Measurements from ENCODE around the gene SLC25A10. TPM values are rescaled to one million over a fixed set of nuclear protein-coding genes. Genes with fewer than 3 reads are reported as not detected.

SLC25A10 gene
- total RNA-seq: 6.1 and 6.4 TPM in 2 replicates

GRCh38 chr17:81711814-81712467, at the start of gene SLC25A10:
SLC25A10 (plus strand) TSS chr17:81712284; CDS start chr17:81712427, 143 bp downstream.
- intact Hi-C loops (cut with micrococcal nuclease): loop anchor here (1.0 to 5.0 kb wide), 3 partner anchors 9 to 560 kb away; partner anchors contain the start of genes CSNK1D, MRPL12 and P4HB
- no peaks in the 10 kb centered on the region for H3K27me3 Mint-ChIP-seq
- peaks cover 17% of the 10 kb centered on the region for H3K4me1 Mint-ChIP-seq
- H3K9me3 Mint-ChIP-seq: no peaks in the 10 kb centered on the region
- peaks cover 4% of the 10 kb centered on the region for H3K36me3 Mint-ChIP-seq (ENCODE audit: low read depth)
- peak within 1 kb of the TSS; percentile 19 for H3K27ac Mint-ChIP-seq
- CTCF ChIA-PET: no interaction called here
- ATAC-seq (ENCODE audit: low read depth): peak; percentile 89
- DNase-seq: peak; percentile 82
- POLR2A ChIA-PET: interaction anchor here (0.7 to 1.3 kb wide), 6 partner anchors 9 to 155 kb away, joined by 3 to 9 read pairs (median 4); partner anchors contain the start of genes MRPL12 and P4HB
- no peak for TF ChIP-seq CTCF (IDR thresholded peaks at IDR 0.05)
- peak within 1 kb of the TSS; percentile 84 for H3K4me3 Mint-ChIP-seq

- TF ChIP-seq CTCF (IDR thresholded peaks at IDR 0.05): no peak
- ChIA-PET CTCF (no interaction called here), POLR2A (interaction anchor here (0.6 to 0.7 kb wide), 3 partner anchors 30 to 62 kb away, joined by 3 to 4 read pairs (median 3); no protein-coding TSS in a partner anchor)
- no peak for DNase-seq
- intact Hi-C loops (cut with micrococcal nuclease): no loop called here
- H3K4me3 Mint-ChIP-seq: no peak overlapping the region
- no peak for ATAC-seq (ENCODE audit: low read depth)
- no peaks in the 10 kb centered on the region for H3K27me3 Mint-ChIP-seq
- H3K4me1 Mint-ChIP-seq: peaks cover 28% of the 10 kb centered on the region
- H3K27ac Mint-ChIP-seq: no peak overlapping the region
- no peaks in the 10 kb centered on the region for H3K9me3 Mint-ChIP-seq
- H3K36me3 Mint-ChIP-seq (ENCODE audit: low read depth): peaks cover 20% of the 10 kb centered on the region
Observed at GRCh38 chr17:81664051-81664470, 48.0 kb upstream of the SLC25A10 start.

GRCh38 chr17:81665205-81666091, 46.6 kb upstream of the SLC25A10 start:
- CTCF ChIA-PET: interaction anchor here (0.8 kb wide), 1 partner anchor 10 kb away, joined by 4 read pairs; no protein-coding TSS in a partner anchor
- Mint-ChIP-seq H3K4me1 (peaks cover 28% of the 10 kb centered on the region), H3K4me3 (peak overlapping the region; percentile 91), H3K27ac (peak overlapping the region; percentile 82), H3K9me3 (no peaks in the 10 kb centered on the region), H3K27me3 (no peaks in the 10 kb centered on the region), H3K36me3 (ENCODE audit: low read depth) (peaks cover 31% of the 10 kb centered on the region)
- peak; percentile 8 for ATAC-seq (ENCODE audit: low read depth)
- no peak for DNase-seq
- TF ChIP-seq CTCF (IDR thresholded peaks at IDR 0.05): no peak
- POLR2A ChIA-PET: interaction anchor here (0.6 to 2.2 kb wide), 6 partner anchors 12 to 929 kb away, joined by 4 to 26 read pairs (median 8); partner anchors contain the start of genes ARL16, HGS, MRPL12 and NPLOC4
- intact Hi-C loops (cut with micrococcal nuclease): loop anchor here (1.0 to 2.0 kb wide), 4 partner anchors 18 to 195 kb away; partner anchors contain the start of genes ARL16, MRPL12, NPLOC4 and P4HB

- Mint-ChIP-seq H3K4me3 (peak overlapping the region; percentile 91), H3K4me1 (peaks cover 28% of the 10 kb centered on the region), H3K36me3 (ENCODE audit: low read depth) (peaks cover 35% of the 10 kb centered on the region), H3K27ac (peak overlapping the region; percentile 82), H3K9me3 (no peaks in the 10 kb centered on the region), H3K27me3 (no peaks in the 10 kb centered on the region)
- CTCF ChIA-PET: no interaction called here
- no peak for DNase-seq
- ATAC-seq (ENCODE audit: low read depth): no peak
- TF ChIP-seq CTCF (IDR thresholded peaks at IDR 0.05): no peak
- POLR2A ChIA-PET: interaction anchor here (0.5 to 2.2 kb wide), 9 partner anchors 10 to 433 kb away, joined by 3 to 26 read pairs (median 9); partner anchors contain the start of genes ARL16, HGS, MRPL12 and NPLOC4
- intact Hi-C loops (cut with micrococcal nuclease): loop anchor here (1.0 to 2.0 kb wide), 4 partner anchors 17 to 195 kb away; partner anchors contain the start of genes ARL16, MRPL12, NPLOC4 and P4HB
Observed at GRCh38 chr17:81666092-81666341, 46.1 kb upstream of the SLC25A10 start.
